AG09319 (cell line): ENCODE data around the gene TATDN3.

Experiments used
- DNase-seq: peaks from one replicate; pipeline ENCODE4 v3.0.0-alpha.2; 2010; ENCODE audit warnings: low read depth; ENCODE audit errors: extremely low read depth
- CTCF ChIP-seq: IDR thresholded peaks from 2 replicates; pipeline ENCODE4 v1.5.1; 2011; ENCODE audit warnings: low read depth, mild to moderate bottlenecking, inconsistent platforms, low read length, moderate library complexity

TATDN3 gene

GRCh38 chr1:212792396-212792908 lies 758 bp downstream of the TATDN3 start:
- no peak for DNase-seq
- TF ChIP-seq CTCF: no peak

- no peak for DNase-seq
- no peak for TF ChIP-seq CTCF
Observed at GRCh38 chr1:212794561-212795014, 2.9 kb downstream of the TATDN3 start.

- DNase-seq: no peak
- TF ChIP-seq CTCF: no peak
Observed at GRCh38 chr1:212797681-212798080, 6.0 kb downstream of the TATDN3 start.

GRCh38 chr1:212805767-212806166 lies 14.1 kb downstream of the TATDN3 start:
- no peak for DNase-seq
- TF ChIP-seq CTCF: no peak

- no peak for DNase-seq
Observed at GRCh38 chr1:212814537-212815334, 23.0 kb downstream of the TATDN3 start.

GRCh38 chr1:212816567-212817278 lies 25.0 kb downstream of the TATDN3 start:
- no peak for TF ChIP-seq CTCF
- no peak for DNase-seq

More at GRCh38 chr1:212814537-212815334, 23.0 kb downstream of the TATDN3 start:
- TF ChIP-seq CTCF: peak; percentile 21

GRCh38 chr1:212819726-212820125 lies 28.0 kb downstream of the TATDN3 start:
- DNase-seq: no peak
- no peak for TF ChIP-seq CTCF
